GM23338 (cell line): ENCODE data around the gene SMG6.

Source experiments
- CREB1 ChIP-seq: fragments of 250-450 bp; sonication (Bioruptor Pico); IDR thresholded peaks from 2 replicates; pipeline ENCODE4 v1.5.0; 2020; ENCODE audit warnings: low read depth, mild to moderate bottlenecking, moderate library complexity
- EZH2 ChIP-seq: fragments of 200-600 bp; sonication (generic); IDR thresholded peaks from one replicate; pipeline ENCODE4 v1.8.0; 2017; ENCODE audit warnings: antibody characterized with exemption, mild to moderate bottlenecking, low read depth; ENCODE audit not compliant: unreplicated experiment
- EZH2phosphoT487 ChIP-seq: fragments of 200-600 bp; sonication (generic); IDR thresholded peaks from one replicate; pipeline ENCODE4 v1.8.1; 2018; ENCODE audit warnings: antibody characterized with exemption; ENCODE audit not compliant: unreplicated experiment
- POLR2AphosphoS5 ChIP-seq: IDR thresholded peaks from 2 replicates; pipeline ENCODE4 v1.6.1; 2016; ENCODE audit warnings: antibody characterized with exemption, low read depth
- ZNF114 ChIP-seq: fragments of 250-450 bp; sonication (Bioruptor Pico); IDR thresholded peaks from 2 replicates; pipeline ENCODE4 v1.5.0; 2020; ENCODE audit warnings: mild to moderate bottlenecking, moderate library complexity
- ZNF331 ChIP-seq: fragments of 250-450 bp; sonication (Bioruptor Pico); IDR thresholded peaks from 2 replicates; pipeline ENCODE4 v1.5.0; 2020; ENCODE audit warnings: low read depth, mild to moderate bottlenecking, moderate library complexity
- TF ChIP-seq, protein P1 (sequence below), 2 experiments: fragments of 200-600 bp in 1 of 2; sonication (generic) in 1 of 2; conservative IDR thresholded peaks; 2 replicates each; pipeline versions ENCODE4 v1.5.1 to v1.6.1; 2016 to 2017; ENCODE audit warnings: antibody characterized with exemption in 2 of 2, low read depth in 2 of 2, mild to moderate bottlenecking in 2 of 2, moderate library complexity in 1 of 2
- TF ChIP-seq, protein P2 (sequence below): IDR thresholded peaks from one replicate; pipeline ENCODE4 v1.6.1; 2018; ENCODE audit warnings: antibody characterized with exemption; ENCODE audit not compliant: unreplicated experiment

- TF ChIP-seq POLR2AphosphoS5 (no peak), EZH2 (no peak), ZNF331 (CRISPR knock-in tag) (no peak), EZH2phosphoT487 (no peak), CREB1 (CRISPR knock-in tag) (no peak), ZNF114 (CRISPR knock-in tag) (no peak)
- TF ChIP-seq, protein P1, sequence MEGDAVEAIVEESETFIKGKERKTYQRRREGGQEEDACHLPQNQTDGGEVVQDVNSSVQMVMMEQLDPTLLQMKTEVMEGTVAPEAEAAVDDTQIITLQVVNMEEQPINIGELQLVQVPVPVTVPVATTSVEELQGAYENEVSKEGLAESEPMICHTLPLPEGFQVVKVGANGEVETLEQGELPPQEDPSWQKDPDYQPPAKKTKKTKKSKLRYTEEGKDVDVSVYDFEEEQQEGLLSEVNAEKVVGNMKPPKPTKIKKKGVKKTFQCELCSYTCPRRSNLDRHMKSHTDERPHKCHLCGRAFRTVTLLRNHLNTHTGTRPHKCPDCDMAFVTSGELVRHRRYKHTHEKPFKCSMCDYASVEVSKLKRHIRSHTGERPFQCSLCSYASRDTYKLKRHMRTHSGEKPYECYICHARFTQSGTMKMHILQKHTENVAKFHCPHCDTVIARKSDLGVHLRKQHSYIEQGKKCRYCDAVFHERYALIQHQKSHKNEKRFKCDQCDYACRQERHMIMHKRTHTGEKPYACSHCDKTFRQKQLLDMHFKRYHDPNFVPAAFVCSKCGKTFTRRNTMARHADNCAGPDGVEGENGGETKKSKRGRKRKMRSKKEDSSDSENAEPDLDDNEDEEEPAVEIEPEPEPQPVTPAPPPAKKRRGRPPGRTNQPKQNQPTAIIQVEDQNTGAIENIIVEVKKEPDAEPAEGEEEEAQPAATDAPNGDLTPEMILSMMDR (conservative IDR thresholded peaks at IDR 0.05; ENCODE audit: low read depth in 2 of 2): no peak
- TF ChIP-seq, protein P2, sequence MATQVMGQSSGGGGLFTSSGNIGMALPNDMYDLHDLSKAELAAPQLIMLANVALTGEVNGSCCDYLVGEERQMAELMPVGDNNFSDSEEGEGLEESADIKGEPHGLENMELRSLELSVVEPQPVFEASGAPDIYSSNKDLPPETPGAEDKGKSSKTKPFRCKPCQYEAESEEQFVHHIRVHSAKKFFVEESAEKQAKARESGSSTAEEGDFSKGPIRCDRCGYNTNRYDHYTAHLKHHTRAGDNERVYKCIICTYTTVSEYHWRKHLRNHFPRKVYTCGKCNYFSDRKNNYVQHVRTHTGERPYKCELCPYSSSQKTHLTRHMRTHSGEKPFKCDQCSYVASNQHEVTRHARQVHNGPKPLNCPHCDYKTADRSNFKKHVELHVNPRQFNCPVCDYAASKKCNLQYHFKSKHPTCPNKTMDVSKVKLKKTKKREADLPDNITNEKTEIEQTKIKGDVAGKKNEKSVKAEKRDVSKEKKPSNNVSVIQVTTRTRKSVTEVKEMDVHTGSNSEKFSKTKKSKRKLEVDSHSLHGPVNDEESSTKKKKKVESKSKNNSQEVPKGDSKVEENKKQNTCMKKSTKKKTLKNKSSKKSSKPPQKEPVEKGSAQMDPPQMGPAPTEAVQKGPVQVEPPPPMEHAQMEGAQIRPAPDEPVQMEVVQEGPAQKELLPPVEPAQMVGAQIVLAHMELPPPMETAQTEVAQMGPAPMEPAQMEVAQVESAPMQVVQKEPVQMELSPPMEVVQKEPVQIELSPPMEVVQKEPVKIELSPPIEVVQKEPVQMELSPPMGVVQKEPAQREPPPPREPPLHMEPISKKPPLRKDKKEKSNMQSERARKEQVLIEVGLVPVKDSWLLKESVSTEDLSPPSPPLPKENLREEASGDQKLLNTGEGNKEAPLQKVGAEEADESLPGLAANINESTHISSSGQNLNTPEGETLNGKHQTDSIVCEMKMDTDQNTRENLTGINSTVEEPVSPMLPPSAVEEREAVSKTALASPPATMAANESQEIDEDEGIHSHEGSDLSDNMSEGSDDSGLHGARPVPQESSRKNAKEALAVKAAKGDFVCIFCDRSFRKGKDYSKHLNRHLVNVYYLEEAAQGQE: no peak
Observed at GRCh38 chr17:2210726-2211125, 92.9 kb downstream of the SMG6 start.
